Measurements from ENCODE around the gene FSIP1. TPM values are rescaled to one million over a fixed set of nuclear protein-coding genes. Genes with fewer than 3 reads are reported as not detected.

FSIP1 gene
- total RNA-seq, 4 donors from 2014 or later = 0.38 to 0.91 (median 0.57) TPM; not detected in 1

- Histone ChIP-seq H3K4me3 (no peak overlapping the region), H3K36me3 (no peaks in the 10 kb centered on the region), H3K9me3 (no peaks in the 10 kb centered on the region), H3K27me3 (no peaks in the 10 kb centered on the region), H3K27ac (peak overlapping the region in 1 of 4 donors; percentile 25), H3K4me1 (peaks cover 9 to 55% (median 12%) of the 10 kb centered on the region in 3 donors)
- intact Hi-C loops (cut with DNase I) = no loop called here
- WGBS, 2 donors = 23 to 32% methylated on average over 4 of the region's 4 CpGs
- DNase-seq = no peak
- TF ChIP-seq POLR2A (IDR thresholded peaks at IDR 0.05) (no peak), CTCF (IDR thresholded peaks at IDR 0.05) (no peak)
Measured at GRCh38 chr15:39788108-39788507, 5.5 kb upstream of the FSIP1 start.

GRCh38 chr15:39787479-39787878, 4.8 kb upstream of the FSIP1 start:
- TF ChIP-seq POLR2A (IDR thresholded peaks at IDR 0.05) = no peak
- TF ChIP-seq CTCF (IDR thresholded peaks at IDR 0.05) = no peak
- Histone ChIP-seq H3K36me3 (no peaks in the 10 kb centered on the region), H3K4me1 (peaks cover 9 to 56% (median 12%) of the 10 kb centered on the region in 3 donors), H3K9me3 (no peaks in the 10 kb centered on the region), H3K4me3 (no peak overlapping the region), H3K27me3 (no peaks in the 10 kb centered on the region), H3K27ac (no peak overlapping the region)
- DNase-seq = no peak
- 36 to 43% methylated on average over 1 of the region's 1 CpG for WGBS, 2 donors
- intact Hi-C loops (cut with DNase I) = no loop called here

GRCh38 chr15:39786447-39787056, 3.9 kb upstream of the FSIP1 start:
- intact Hi-C loops (cut with DNase I) = no loop called here
- H3K4me3 ChIP-seq = no peak overlapping the region

GRCh38 chr15:39785841-39786240, 3.2 kb upstream of the FSIP1 start:
- H3K4me1 ChIP-seq = peaks cover 9 to 65% (median 12%) of the 10 kb centered on the region in 3 donors
- no peak for TF ChIP-seq CTCF (IDR thresholded peaks at IDR 0.05)
- no peak for TF ChIP-seq POLR2A (IDR thresholded peaks at IDR 0.05)
- 80 to 86% methylated on average over 7 of the region's 7 CpGs for WGBS, 2 donors

More at GRCh38 chr15:39786447-39787056, 3.9 kb upstream of the FSIP1 start:
- WGBS, 2 donors = 0 to 8% methylated on average over 5 of the region's 5 CpGs
- Histone ChIP-seq H3K27ac (no peak overlapping the region), H3K9me3 (no peaks in the 10 kb centered on the region), H3K4me1 (peaks cover 9 to 64% (median 12%) of the 10 kb centered on the region in 3 donors), H3K27me3 (no peaks in the 10 kb centered on the region), H3K36me3 (no peaks in the 10 kb centered on the region)
- TF ChIP-seq POLR2A (IDR thresholded peaks at IDR 0.05) (no peak), CTCF (IDR thresholded peaks at IDR 0.05) (peak; percentile 27 to 68 (median 56))
- no peak for DNase-seq

GRCh38 chr15:39785139-39785538, 2.5 kb upstream of the FSIP1 start:
- DNase-seq = no peak

More at GRCh38 chr15:39785841-39786240, 3.2 kb upstream of the FSIP1 start:
- intact Hi-C loops (cut with DNase I) = no loop called here
- no peaks in the 10 kb centered on the region for H3K9me3 ChIP-seq
- no peaks in the 10 kb centered on the region for H3K36me3 ChIP-seq
- no peaks in the 10 kb centered on the region for H3K27me3 ChIP-seq
- no peak overlapping the region for H3K4me3 ChIP-seq
- no peak for DNase-seq
- no peak overlapping the region for H3K27ac ChIP-seq

More at GRCh38 chr15:39785139-39785538, 2.5 kb upstream of the FSIP1 start:
- peaks cover 9 to 65% (median 12%) of the 10 kb centered on the region in 3 donors for H3K4me1 ChIP-seq
- H3K36me3 ChIP-seq = no peaks in the 10 kb centered on the region
- H3K9me3 ChIP-seq = no peaks in the 10 kb centered on the region
- no peak overlapping the region for H3K4me3 ChIP-seq
- no peaks in the 10 kb centered on the region for H3K27me3 ChIP-seq
- TF ChIP-seq POLR2A (IDR thresholded peaks at IDR 0.05) = no peak
- no peak for TF ChIP-seq CTCF (IDR thresholded peaks at IDR 0.05)
- H3K27ac ChIP-seq = no peak overlapping the region
- intact Hi-C loops (cut with DNase I) = no loop called here
- WGBS, 2 donors = 39 to 57% methylated on average over 10 of the region's 10 CpGs
